GM06990 (cell line): ENCODE results near the gene CREG1.

Experiments used
- DNase-seq: peaks from one replicate; pipeline ENCODE4 v3.0.0-alpha.2; 2011; ENCODE audit not compliant: insufficient read length; ENCODE audit errors: extremely low read depth
- H3K27me3 ChIP-seq: replicated peaks from 2 replicates; pipeline ENCODE4 v1.6.0; 2011; ENCODE audit warnings: low read length; ENCODE audit not compliant: control insufficient read depth, insufficient read depth
- H3K36me3 ChIP-seq: 2 replicates; pipeline ENCODE4 v1.5.1; 2011; ENCODE audit warnings: low read length; ENCODE audit not compliant: control insufficient read depth, insufficient read depth
- H3K4me3 ChIP-seq: replicated peaks from 2 replicates; pipeline ENCODE4 v1.5.1; 2011; ENCODE audit warnings: low read depth, mild to moderate bottlenecking, control low read depth, low read length
- TF ChIP-seq, protein P1 (sequence below): IDR thresholded peaks from 2 replicates; pipeline ENCODE4 v1.5.1; 2011; ENCODE audit warnings: low read length, control low read depth, mild to moderate bottlenecking, inconsistent platforms; ENCODE audit not compliant: insufficient read depth, poor library complexity, severe bottlenecking

Gene CREG1

GRCh38 chr1:167503626-167504466, 49.7 kb downstream of the CREG1 start:
- TF ChIP-seq, protein P1, sequence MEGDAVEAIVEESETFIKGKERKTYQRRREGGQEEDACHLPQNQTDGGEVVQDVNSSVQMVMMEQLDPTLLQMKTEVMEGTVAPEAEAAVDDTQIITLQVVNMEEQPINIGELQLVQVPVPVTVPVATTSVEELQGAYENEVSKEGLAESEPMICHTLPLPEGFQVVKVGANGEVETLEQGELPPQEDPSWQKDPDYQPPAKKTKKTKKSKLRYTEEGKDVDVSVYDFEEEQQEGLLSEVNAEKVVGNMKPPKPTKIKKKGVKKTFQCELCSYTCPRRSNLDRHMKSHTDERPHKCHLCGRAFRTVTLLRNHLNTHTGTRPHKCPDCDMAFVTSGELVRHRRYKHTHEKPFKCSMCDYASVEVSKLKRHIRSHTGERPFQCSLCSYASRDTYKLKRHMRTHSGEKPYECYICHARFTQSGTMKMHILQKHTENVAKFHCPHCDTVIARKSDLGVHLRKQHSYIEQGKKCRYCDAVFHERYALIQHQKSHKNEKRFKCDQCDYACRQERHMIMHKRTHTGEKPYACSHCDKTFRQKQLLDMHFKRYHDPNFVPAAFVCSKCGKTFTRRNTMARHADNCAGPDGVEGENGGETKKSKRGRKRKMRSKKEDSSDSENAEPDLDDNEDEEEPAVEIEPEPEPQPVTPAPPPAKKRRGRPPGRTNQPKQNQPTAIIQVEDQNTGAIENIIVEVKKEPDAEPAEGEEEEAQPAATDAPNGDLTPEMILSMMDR: no peak
- Histone ChIP-seq H3K36me3 (no peaks in the 10 kb centered on the region), H3K4me3 (no peak overlapping the region), H3K27me3 (no peaks in the 10 kb centered on the region)
- DNase-seq: no peak

- Histone ChIP-seq H3K27me3 (no peaks in the 10 kb centered on the region), H3K36me3 (no peaks in the 10 kb centered on the region), H3K4me3 (no peak overlapping the region)
- TF ChIP-seq, protein P1: no peak
- DNase-seq: no peak
These were observed 50.7 kb downstream of the CREG1 start for GRCh38 chr1:167502719-167503462.

DNA sequence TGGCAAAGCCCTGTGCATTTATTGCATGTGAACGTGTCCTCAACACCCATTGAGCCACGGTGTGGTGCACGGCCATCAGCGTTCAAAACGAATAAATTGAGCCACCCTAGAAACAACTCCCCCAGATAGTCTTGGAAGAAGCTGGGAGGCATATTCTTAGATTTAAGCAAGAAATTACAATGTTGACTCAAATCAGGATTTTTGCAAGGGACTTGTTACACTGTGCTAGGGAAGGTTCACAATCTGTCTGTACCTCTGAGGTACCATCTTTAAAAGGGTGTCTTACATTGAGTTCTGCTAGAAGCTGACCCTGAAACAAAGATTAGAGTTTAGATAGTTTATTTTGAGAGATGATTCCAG, 51.4 kb downstream of the CREG1 start:
- TF ChIP-seq, protein P1: no peak

DNA sequence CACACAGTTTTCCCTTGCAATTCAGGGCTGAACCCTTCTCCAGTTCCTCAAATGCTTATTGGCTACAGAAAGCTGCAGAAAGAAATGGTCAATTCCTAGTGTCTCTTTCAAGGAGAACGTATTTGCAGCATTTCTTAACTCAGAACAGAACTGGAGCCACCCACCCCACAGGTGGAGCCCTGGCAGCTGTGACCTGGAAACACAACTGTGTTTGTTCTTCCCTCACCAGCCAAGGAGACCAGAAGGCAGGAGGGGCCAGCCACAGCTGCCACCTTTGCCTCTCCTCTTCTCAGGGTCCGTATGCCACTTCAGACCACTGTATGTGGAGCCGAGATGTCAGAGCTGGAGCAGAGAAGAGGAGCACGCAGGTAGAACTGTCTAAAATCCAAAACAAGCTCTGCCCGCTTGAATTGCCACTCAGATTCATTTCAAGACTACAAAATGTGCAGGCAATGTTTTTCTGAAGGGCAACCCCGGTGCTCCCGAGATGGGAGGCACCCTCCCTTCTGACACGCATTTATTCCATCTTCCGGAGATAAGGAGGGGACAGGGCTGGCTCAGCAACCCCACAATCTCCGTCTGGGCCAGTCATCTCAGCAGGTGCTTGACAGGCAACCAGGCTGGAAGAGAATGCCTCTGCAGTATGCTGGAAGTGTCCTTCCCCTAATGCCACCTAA, 51.9 kb downstream of the CREG1 start:
- H3K27me3 ChIP-seq: no peaks in the 10 kb centered on the region
- no peaks in the 10 kb centered on the region for H3K36me3 ChIP-seq
- no peak for DNase-seq
- no peak overlapping the region for H3K4me3 ChIP-seq
- TF ChIP-seq, protein P1: no peak

More for the DNA sequence above, 51.4 kb downstream of the CREG1 start:
- Histone ChIP-seq H3K27me3 (no peaks in the 10 kb centered on the region), H3K36me3 (no peaks in the 10 kb centered on the region), H3K4me3 (no peak overlapping the region)
- DNase-seq: no peak

GRCh38 chr1:167500283-167500860, 53.2 kb downstream of the CREG1 start:
- H3K36me3 ChIP-seq: no peaks in the 10 kb centered on the region
- H3K4me3 ChIP-seq: no peak overlapping the region
- TF ChIP-seq, protein P1: no peak
- peak; percentile 21 for DNase-seq
- no peaks in the 10 kb centered on the region for H3K27me3 ChIP-seq
